Gastrocnemius medialis (tissue), 4 donors: ENCODE data around the gene LHX3. TPM values are rescaled to one million over a fixed set of nuclear protein-coding genes. Genes with fewer than 3 reads are reported as not detected.

Experiments used
- ATAC-seq, 2 donors: fragments of 150-250 bp; one replicate each; pipeline ENCODE4 v1.9.1; 2016
- DNase-seq, 2 donors: peaks; one replicate each; pipeline ENCODE4 v3.0.0-alpha.2; 2019
- H3K27ac ChIP-seq, 4 donors: fragments of 200-600 bp; sonication (generic); 1 replicate in 1 of 4; 2 replicates in 3 of 4; pipeline ENCODE4 v1.5.1; 2016 to 2018; ENCODE audit warnings: mild to moderate bottlenecking in 2 of 4, moderate library complexity in 1 of 4
- H3K27me3 ChIP-seq, 3 donors: fragments of 200-600 bp; sonication (generic) in 2 of 3; 1 replicate in 1 of 3; 2 replicates in 2 of 3; pipeline versions ENCODE4 v1.5.1 to v1.6.0; 2016 to 2019; ENCODE audit warnings: mild to moderate bottlenecking in 1 of 3, moderate library complexity in 1 of 3
- H3K36me3 ChIP-seq, 2 donors: fragments of 200-600 bp; sonication (generic) in 1 of 2; one replicate each; pipeline ENCODE4 v1.5.1; 2017 to 2018
- H3K4me1 ChIP-seq, 2 donors: fragments of 200-600 bp; sonication (generic) in 1 of 2; one replicate each; pipeline ENCODE4 v1.5.1; 2016 to 2017; ENCODE audit warnings: mild to moderate bottlenecking in 2 of 2
- H3K4me3 ChIP-seq, 4 donors: fragments of 200-600 bp; sonication (generic) in 3 of 4; 1 replicate in 1 of 4; 2 replicates in 3 of 4; pipeline ENCODE4 v1.5.1; 2016 to 2019; ENCODE audit warnings: mild to moderate bottlenecking in 2 of 4
- H3K9me3 ChIP-seq, 3 donors: fragments of 200-600 bp; sonication (generic) in 2 of 3; 1 replicate in 1 of 3; 2 replicates in 2 of 3; pipeline ENCODE4 v1.5.1; 2016 to 2019
- CTCF ChIP-seq, 5 experiments: fragments of 450-650 bp in 3 of 5; fragments of 200-600 bp in 2 of 5; sonication (generic) in 2 of 5; IDR thresholded peaks in 4 of 5; conservative IDR thresholded peaks in 1 of 5; 1 replicate in 4 of 5; 2 replicates in 1 of 5; pipeline ENCODE4 v1.5.1; 2016 to 2019; ENCODE audit warnings: antibody characterized with exemption in 5 of 5, mild to moderate bottlenecking in 3 of 5, moderate library complexity in 3 of 5
- POLR2A ChIP-seq, 2 donors: fragments of 450-650 bp; IDR thresholded peaks; one replicate each; pipeline ENCODE4 v1.6.1; 2017; ENCODE audit warnings: antibody characterized with exemption in 2 of 2, mild to moderate bottlenecking in 2 of 2, moderate library complexity in 2 of 2
- in situ Hi-C, 4 donors: fragments of 200-750 bp; cut with MboI; loops; one replicate each; pipeline versions ENCODE4 v1.15.0 to v1.8.0; 2017; ENCODE audit warnings: low sequenced_read_pairs in 4 of 4
- intact Hi-C: fragments of 100-400 bp; cut with DNase I; formaldehyde crosslinking; loops from one replicate; pipeline ENCODE4 v1.15.1; 2023; ENCODE audit warnings: low total_unique reads
- total RNA-seq, 4 donors: library from RNA; depleted of rRNA; stranded (reverse); fragments of >200 nt; gene quantifications; one replicate each; pipeline versions ENCODE4 v1.1.0 to v1.2.3, GENCODE V29; 2016

LHX3 gene
- total RNA-seq, 4 donors from 2014 or later: not detected

- Histone ChIP-seq H3K27ac (no peak overlapping the region), H3K4me1 (no peaks in the 10 kb centered on the region), H3K27me3 (peaks cover 33 to 37% (median 33%) of the 10 kb centered on the region in 3 donors), H3K9me3 (no peaks in the 10 kb centered on the region), H3K4me3 (no peak overlapping the region), H3K36me3 (no peaks in the 10 kb centered on the region)
- TF ChIP-seq POLR2A (IDR thresholded peaks at IDR 0.05): no peak
- no peak for TF ChIP-seq CTCF (IDR thresholded peaks at IDR 0.05 in 4 of 5, conservative IDR thresholded peaks at IDR 0.05 in 1 of 5)
- in situ Hi-C loops (loop anchor here in 1 of 4 donors (25.0 kb wide), 1 partner anchor 130 kb away; no protein-coding TSS in a partner anchor), intact Hi-C loops (no loop called here)
- ATAC-seq (no peak), DNase-seq (no peak)
Measured at GRCh38 chr9:136157477-136158265, 47.3 kb downstream of the LHX3 start.

DNA sequence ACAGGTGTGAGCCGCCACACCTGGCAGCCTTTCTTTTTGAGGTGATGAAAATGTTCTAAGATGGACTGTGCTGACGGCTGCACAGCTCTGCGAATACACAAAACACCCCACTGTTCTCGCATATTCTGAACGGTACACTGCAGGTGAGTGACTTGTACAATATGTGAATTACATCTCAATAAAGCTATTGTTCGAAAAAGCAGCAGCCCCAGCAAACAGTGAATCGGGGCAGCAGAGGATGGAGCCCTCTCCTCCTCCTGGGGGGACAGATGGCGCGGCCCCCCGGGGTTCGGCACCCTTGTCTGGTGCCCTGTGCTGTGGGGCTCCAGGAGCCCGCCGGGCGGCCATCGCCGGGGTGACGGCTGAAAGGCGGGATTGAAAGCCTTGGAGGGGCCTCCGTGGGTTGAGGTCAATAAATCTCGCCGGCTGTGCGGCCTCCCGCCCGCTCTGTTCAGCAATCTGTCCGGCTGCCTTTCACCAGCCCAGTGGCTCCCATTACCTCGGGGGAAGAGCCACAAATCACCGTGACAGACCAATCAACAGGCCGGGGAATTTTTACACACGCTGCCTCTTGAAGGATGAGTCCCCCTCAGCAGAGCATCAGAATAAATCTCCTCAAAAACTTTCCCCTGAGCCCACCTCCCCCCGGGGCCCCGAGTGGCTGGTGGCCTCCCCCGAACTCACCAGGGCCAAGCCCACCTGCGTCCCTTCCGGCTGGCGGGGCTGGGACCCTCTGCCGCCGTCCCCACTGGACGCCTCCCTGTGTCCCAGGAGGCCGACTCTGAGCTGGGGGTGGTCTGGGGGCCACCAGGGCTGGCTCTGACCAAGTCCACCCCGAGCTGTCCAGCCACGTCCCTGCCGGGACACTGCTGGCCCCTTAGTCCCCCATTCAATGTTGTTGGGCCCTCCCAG is 48.5 kb downstream of the LHX3 start:
- DNase-seq (no peak), ATAC-seq (no peak)
- TF ChIP-seq CTCF (IDR thresholded peaks at IDR 0.05 in 4 of 5, conservative IDR thresholded peaks at IDR 0.05 in 1 of 5) (no peak), POLR2A (IDR thresholded peaks at IDR 0.05) (no peak)
- in situ Hi-C loops: loop anchor here in 1 of 4 donors (25.0 kb wide), 1 partner anchor 131 kb away; no protein-coding TSS in a partner anchor
- Histone ChIP-seq H3K4me3 (no peak overlapping the region), H3K27me3 (peaks cover 27 to 30% (median 29%) of the 10 kb centered on the region in 3 donors), H3K4me1 (no peaks in the 10 kb centered on the region), H3K36me3 (no peaks in the 10 kb centered on the region), H3K9me3 (no peaks in the 10 kb centered on the region), H3K27ac (no peak overlapping the region)
- intact Hi-C loops: no loop called here

- peaks cover 27 to 30% (median 29%) of the 10 kb centered on the region in 3 donors for H3K27me3 ChIP-seq
- TF ChIP-seq CTCF (IDR thresholded peaks at IDR 0.05 in 4 of 5, conservative IDR thresholded peaks at IDR 0.05 in 1 of 5): no peak
- no peak for TF ChIP-seq POLR2A (IDR thresholded peaks at IDR 0.05)
- H3K9me3 ChIP-seq: no peaks in the 10 kb centered on the region
- no peak overlapping the region for H3K4me3 ChIP-seq
- no peaks in the 10 kb centered on the region for H3K36me3 ChIP-seq
- H3K27ac ChIP-seq: no peak overlapping the region
- in situ Hi-C loops (loop anchor here in 1 of 4 donors (25.0 kb wide), 1 partner anchor 132 kb away; no protein-coding TSS in a partner anchor), intact Hi-C loops (no loop called here)
- DNase-seq: no peak
- no peak for ATAC-seq
- no peaks in the 10 kb centered on the region for H3K4me1 ChIP-seq
Measured at GRCh38 chr9:136155576-136155975, 49.4 kb downstream of the LHX3 start.

- peaks cover 27 to 30% (median 29%) of the 10 kb centered on the region in 3 donors for H3K27me3 ChIP-seq
- in situ Hi-C loops: loop anchor here in 1 of 4 donors (25.0 kb wide), 1 partner anchor 132 kb away; no protein-coding TSS in a partner anchor
Measured at GRCh38 chr9:136154943-136155342, 50.0 kb downstream of the LHX3 start.

More at GRCh38 chr9:136154943-136155342, 50.0 kb downstream of the LHX3 start:
- intact Hi-C loops: no loop called here
- Histone ChIP-seq H3K36me3 (no peaks in the 10 kb centered on the region), H3K4me1 (no peaks in the 10 kb centered on the region), H3K27ac (no peak overlapping the region), H3K4me3 (no peak overlapping the region), H3K9me3 (no peaks in the 10 kb centered on the region)
- TF ChIP-seq POLR2A (IDR thresholded peaks at IDR 0.05) (no peak), CTCF (IDR thresholded peaks at IDR 0.05 in 4 of 5, conservative IDR thresholded peaks at IDR 0.05 in 1 of 5) (no peak)
- no peak for ATAC-seq
- no peak for DNase-seq
